ENCODE measurements around the gene ELFN1.

DNA sequence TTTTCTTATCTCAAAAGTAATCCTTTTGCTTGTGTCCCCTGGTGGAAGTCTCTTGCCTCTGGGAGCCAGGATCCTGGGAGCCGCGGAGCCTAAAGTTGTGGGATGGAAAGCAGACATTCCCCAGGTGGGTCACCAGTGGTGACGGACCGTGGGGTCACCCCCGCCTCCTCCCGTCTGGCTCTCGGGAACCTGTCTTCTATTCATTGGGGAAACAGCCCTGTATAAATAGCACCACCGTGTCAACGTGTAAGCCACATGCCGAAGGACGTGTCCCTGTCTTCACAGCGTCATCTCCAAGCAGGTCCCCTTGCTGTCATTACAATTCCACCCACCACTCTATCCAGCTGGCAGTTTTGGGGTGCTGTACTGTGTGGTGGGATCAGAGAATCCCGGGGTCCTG is 87.5 kb downstream of the ELFN1 start:
- no peak for TF ChIP-seq POLR2A (IDR thresholded peaks at IDR 0.05)
- TF ChIP-seq, protein P1, sequence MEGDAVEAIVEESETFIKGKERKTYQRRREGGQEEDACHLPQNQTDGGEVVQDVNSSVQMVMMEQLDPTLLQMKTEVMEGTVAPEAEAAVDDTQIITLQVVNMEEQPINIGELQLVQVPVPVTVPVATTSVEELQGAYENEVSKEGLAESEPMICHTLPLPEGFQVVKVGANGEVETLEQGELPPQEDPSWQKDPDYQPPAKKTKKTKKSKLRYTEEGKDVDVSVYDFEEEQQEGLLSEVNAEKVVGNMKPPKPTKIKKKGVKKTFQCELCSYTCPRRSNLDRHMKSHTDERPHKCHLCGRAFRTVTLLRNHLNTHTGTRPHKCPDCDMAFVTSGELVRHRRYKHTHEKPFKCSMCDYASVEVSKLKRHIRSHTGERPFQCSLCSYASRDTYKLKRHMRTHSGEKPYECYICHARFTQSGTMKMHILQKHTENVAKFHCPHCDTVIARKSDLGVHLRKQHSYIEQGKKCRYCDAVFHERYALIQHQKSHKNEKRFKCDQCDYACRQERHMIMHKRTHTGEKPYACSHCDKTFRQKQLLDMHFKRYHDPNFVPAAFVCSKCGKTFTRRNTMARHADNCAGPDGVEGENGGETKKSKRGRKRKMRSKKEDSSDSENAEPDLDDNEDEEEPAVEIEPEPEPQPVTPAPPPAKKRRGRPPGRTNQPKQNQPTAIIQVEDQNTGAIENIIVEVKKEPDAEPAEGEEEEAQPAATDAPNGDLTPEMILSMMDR (IDR thresholded peaks at IDR 0.05): no peak

Measured in uterus (tissue), 2 donors.